ENCODE data around the gene PTPRM. TPM values are rescaled to one million over a fixed set of nuclear protein-coding genes. Genes with fewer than 3 reads are reported as not detected.

Gene PTPRM
- total RNA-seq, 4 donors from 2014 or later = 170 to 198 (median 182) TPM

DNA sequence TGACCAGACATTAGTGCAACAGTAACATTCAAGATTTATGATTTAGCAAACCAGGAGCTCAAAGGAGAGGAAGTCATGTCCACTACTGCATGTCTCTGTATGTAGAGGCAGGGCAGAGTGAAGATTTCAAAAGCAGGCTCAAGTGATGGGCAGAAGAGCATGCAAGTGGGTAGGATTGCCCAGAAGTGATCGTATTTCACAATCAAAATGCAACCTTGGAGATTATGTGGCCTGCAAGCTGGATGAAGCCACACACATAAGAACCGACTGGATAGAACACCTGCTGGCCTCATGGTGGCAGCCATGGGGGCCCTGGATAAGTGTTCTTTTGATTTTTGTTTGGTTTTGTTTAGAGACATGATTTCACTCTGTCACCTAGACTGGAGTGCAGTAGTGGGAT lies 755.4 kb downstream of the PTPRM start:
- TF ChIP-seq POLR2A (IDR thresholded peaks at IDR 0.05) = no peak
- TF ChIP-seq, protein P1, sequence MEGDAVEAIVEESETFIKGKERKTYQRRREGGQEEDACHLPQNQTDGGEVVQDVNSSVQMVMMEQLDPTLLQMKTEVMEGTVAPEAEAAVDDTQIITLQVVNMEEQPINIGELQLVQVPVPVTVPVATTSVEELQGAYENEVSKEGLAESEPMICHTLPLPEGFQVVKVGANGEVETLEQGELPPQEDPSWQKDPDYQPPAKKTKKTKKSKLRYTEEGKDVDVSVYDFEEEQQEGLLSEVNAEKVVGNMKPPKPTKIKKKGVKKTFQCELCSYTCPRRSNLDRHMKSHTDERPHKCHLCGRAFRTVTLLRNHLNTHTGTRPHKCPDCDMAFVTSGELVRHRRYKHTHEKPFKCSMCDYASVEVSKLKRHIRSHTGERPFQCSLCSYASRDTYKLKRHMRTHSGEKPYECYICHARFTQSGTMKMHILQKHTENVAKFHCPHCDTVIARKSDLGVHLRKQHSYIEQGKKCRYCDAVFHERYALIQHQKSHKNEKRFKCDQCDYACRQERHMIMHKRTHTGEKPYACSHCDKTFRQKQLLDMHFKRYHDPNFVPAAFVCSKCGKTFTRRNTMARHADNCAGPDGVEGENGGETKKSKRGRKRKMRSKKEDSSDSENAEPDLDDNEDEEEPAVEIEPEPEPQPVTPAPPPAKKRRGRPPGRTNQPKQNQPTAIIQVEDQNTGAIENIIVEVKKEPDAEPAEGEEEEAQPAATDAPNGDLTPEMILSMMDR (IDR thresholded peaks at IDR 0.05) = no peak
- intact Hi-C loops (cut with DNase I) = no loop called here

DNA sequence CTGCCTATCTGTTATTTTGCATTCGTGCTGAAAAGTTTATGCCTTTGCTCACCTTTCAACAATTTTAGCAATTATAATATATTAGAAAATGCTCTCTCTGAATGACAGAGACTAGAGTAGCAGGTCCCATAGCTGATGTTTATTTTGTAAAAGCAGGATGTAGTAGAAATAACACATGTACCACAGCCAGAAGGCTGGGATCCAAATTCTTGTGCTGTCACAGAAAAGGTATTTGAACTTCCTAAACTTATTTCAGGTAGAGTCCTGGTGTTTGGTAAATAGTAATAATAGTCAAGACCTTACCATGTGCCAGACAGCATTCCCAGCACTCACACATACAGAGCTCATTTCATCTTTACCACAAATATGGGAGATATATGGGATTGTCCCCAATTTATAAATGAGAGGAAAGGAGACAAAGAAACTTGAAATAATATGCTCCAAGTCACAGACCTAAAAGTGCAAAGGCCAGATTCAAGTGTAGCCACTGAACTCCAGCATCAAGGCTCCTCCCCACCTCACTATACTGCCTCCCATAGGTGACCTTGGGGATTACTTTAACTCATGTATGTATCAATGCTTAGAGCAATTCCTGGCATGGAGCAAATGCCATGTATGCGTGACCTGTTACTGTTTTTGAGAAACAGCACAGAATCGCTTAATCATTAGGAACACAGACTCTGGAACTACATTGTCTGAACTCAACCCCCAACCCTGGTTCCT lies 757.4 kb downstream of the PTPRM start:
- H3K4me3 ChIP-seq (replicated peaks in 1 of 3) = no peak overlapping the region
- intact Hi-C loops (cut with DNase I) = no loop called here

More for the DNA sequence above, 755.4 kb downstream of the PTPRM start:
- Histone ChIP-seq H3K4me3 (replicated peaks in 1 of 3) (no peak overlapping the region), H3K27me3 (no peaks in the 10 kb centered on the region), H3K36me3 (no peaks in the 10 kb centered on the region), H3K9me3 (no peaks in the 10 kb centered on the region), H3K27ac (no peak overlapping the region), H3K4me1 (peaks cover 12% of the 10 kb centered on the region in 2 donors)
- WGBS, 2 donors = 68 to 80% methylated on average over 2 of the region's 2 CpGs
- no peak for DNase-seq

DNA sequence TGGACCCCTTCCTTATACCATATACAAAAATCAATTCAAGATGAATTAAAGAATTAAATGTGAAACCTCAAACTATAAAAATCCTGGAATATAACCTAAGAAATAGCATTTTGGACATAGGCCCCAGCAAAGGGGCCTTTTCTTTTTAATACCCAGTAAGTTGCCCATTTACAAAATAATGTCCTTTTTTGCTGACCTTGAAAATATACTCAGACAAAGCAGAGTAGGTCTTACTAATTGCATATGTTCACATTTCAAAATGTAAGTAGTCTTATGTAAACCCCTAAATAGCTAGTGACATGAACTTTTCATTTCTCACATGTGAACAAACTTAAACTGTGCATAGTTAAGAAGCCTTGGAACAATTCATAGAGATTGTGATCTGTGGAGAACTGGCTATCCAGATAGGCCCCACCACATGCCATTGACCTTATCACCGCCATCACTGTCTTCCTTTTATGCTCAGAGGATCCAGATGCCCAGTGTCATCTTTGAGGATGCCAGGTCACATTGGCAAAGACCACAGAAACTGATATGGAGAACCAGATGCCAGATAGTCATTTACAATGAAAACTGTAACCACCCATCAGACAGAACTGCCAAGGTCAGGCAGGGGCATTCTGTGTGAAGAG lies 759.8 kb downstream of the PTPRM start:
- no peak overlapping the region for H3K4me3 ChIP-seq (replicated peaks in 1 of 3)
- H3K4me1 ChIP-seq = peaks cover 28% of the 10 kb centered on the region in 2 donors
- TF ChIP-seq POLR2A (IDR thresholded peaks at IDR 0.05) = no peak
- TF ChIP-seq, protein P1 (IDR thresholded peaks at IDR 0.05) = no peak
- H3K27ac ChIP-seq = peak overlapping the region in 2 of 3 donors; percentile 27 to 41
- DNase-seq = no peak
- H3K9me3 ChIP-seq = no peaks in the 10 kb centered on the region
- intact Hi-C loops (cut with DNase I) = no loop called here
- no peaks in the 10 kb centered on the region for H3K36me3 ChIP-seq
- whole genome bisulfite sequencing, 2 donors = 96 to 100% methylated on average over 1 of the region's 1 CpG
- H3K27me3 ChIP-seq = no peaks in the 10 kb centered on the region

More for the DNA sequence above, 757.4 kb downstream of the PTPRM start:
- 86 to 92% methylated on average over 3 of the region's 3 CpGs for WGBS, 2 donors
- H3K27me3 ChIP-seq = no peaks in the 10 kb centered on the region
- no peaks in the 10 kb centered on the region for H3K9me3 ChIP-seq
- DNase-seq = peak; percentile 42 to 66
- TF ChIP-seq, protein P1 (IDR thresholded peaks at IDR 0.05) = peak in 1 of 6 experiments; percentile 8
- TF ChIP-seq POLR2A (IDR thresholded peaks at IDR 0.05) = no peak
- peak overlapping the region in 2 of 3 donors; percentile 41 for H3K27ac ChIP-seq
- no peaks in the 10 kb centered on the region for H3K36me3 ChIP-seq
- H3K4me1 ChIP-seq = peaks cover 28% of the 10 kb centered on the region in 2 donors

DNA sequence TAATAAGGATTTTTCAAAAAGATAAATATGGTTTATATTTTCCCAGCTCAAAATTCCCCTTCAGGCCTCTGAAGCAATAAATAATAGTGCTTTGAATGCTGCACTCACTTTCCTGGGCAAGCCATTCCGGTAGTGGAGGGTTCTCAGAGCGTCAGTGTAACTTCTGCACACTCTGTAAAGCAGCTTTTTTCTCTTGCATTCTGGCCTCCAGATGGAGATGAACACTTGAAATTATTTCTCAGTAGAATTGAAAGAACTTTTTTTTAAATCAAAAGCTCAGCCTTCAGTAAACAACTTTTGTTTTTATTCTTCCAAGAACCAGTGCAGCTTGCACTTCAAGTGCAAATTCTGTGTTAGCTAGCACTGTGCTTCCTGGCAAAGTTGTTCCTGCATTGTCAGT lies 761.0 kb downstream of the PTPRM start:
- H3K4me3 ChIP-seq (replicated peaks in 1 of 3) = no peak overlapping the region
- peak; percentile 25 to 28 for DNase-seq
- H3K27ac ChIP-seq = peak overlapping the region in 2 of 3 donors; percentile 27 to 41
- H3K27me3 ChIP-seq = no peaks in the 10 kb centered on the region
- WGBS, 2 donors = 16 to 35% methylated on average over 2 of the region's 2 CpGs
- H3K4me1 ChIP-seq = peaks cover 28% of the 10 kb centered on the region in 2 donors
- intact Hi-C loops (cut with DNase I) = no loop called here
- no peaks in the 10 kb centered on the region for H3K36me3 ChIP-seq
- TF ChIP-seq, protein P1 (IDR thresholded peaks at IDR 0.05) = no peak
- no peak for TF ChIP-seq POLR2A (IDR thresholded peaks at IDR 0.05)
- no peaks in the 10 kb centered on the region for H3K9me3 ChIP-seq
